Stimulated activated CD8-positive, alpha-beta memory T cell treated with anti-CD3 and anti-CD28 coated beads, Interleukin-2, amount 100 ng/mL, for 48 hours (primary cell): ENCODE data around the gene PRIMPOL.
"Not testable (repeated sequence)": the region's sequence is repeated elsewhere in the genome, so short reads cannot be mapped to it uniquely, and the experiment has no call there.

Source experiments
- DNase-seq, 2 donors: peaks; one replicate each; pipeline ENCODE4 v3.0.0-alpha.2; 2020; ENCODE audit warnings: low read depth in 2 of 2

Gene PRIMPOL, protein sequence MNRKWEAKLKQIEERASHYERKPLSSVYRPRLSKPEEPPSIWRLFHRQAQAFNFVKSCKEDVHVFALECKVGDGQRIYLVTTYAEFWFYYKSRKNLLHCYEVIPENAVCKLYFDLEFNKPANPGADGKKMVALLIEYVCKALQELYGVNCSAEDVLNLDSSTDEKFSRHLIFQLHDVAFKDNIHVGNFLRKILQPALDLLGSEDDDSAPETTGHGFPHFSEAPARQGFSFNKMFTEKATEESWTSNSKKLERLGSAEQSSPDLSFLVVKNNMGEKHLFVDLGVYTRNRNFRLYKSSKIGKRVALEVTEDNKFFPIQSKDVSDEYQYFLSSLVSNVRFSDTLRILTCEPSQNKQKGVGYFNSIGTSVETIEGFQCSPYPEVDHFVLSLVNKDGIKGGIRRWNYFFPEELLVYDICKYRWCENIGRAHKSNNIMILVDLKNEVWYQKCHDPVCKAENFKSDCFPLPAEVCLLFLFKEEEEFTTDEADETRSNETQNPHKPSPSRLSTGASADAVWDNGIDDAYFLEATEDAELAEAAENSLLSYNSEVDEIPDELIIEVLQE

DNA sequence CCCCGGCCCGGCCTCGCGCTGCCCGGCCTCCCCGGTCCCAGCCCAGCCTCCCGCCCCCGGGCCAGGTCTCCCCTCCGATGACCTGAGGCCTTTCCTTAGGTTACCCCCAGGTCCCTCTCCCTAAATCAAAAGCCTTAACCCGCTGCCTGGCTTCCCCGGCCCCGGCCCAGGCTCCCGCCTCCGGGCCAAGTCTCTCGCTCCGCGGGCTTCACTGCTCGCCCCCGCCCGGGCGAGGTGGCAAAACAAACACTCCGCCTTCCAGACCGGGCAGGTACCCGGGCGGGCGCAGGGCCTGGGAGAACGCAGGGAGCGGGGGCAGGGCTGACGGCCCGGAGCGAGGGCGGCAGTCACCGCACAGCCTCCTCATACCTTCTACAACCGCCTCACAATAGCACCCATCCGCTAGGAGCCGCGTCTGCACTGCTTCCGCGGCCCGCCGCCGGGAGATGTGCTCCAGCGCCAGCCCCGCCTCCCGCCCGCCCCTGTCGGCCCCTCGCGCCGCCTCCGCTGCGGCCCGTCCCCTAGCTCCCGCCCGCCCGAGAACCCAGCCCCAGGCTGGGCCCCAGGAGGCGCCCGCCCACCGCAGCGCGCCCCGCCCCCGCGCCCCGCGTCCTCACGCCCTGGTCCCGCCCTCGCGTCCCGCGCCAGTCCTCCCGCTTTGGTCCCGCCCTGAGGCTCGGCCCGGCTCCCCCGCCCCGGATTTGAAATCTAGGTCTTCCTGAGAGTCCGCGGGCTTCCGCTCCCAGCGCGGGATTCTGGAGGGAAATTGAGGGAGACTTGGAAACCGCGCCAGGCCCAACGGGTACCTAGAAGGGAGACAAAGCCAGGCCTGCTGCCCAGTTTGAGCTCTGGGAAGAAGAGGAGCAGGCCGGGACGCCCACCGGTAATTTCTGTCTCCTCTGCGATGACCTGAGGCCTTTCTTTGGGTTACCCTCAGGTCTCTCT, at the start of gene PRIMPOL, which contains the start of gene CASP3:
Gene PRIMPOL (plus strand): TSS at position 713 of the 945 bp plus-strand sequence. CDS start 7,403 bp downstream, outside the sequence.
Gene CASP3 (minus strand): TSS at position 422 of the 945 bp plus-strand sequence. CDS start 10,994 bp downstream, outside the sequence.
- peak; percentile 95 to 97 for DNase-seq

GRCh38 chr4:184600982-184601381, 48.6 kb upstream of the PRIMPOL start:
- DNase-seq: not testable (repeated sequence)

- not testable (repeated sequence) for DNase-seq
Measured at GRCh38 chr4:184602857-184603256, 46.7 kb upstream of the PRIMPOL start.

DNA sequence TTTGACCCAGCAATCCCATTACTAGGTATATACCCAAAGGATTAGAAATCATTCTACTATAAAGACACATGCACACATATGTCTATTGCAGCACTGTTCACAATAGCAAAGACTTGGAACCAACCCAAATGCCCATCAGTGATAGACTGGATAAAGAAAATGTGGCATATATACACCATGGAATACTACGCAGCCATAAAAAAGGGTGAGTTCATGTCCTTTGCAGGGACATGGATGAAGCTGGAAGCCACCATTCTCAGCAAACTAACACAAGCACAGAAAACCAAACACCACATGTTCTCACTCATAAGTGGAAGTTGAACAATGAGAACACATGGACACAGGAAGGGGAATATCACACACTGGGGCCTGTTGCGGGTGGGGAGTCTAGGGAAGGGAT, 42.1 kb upstream of the PRIMPOL start:
- not testable (repeated sequence) for DNase-seq

- no peak for DNase-seq
Measured at GRCh38 chr4:184612074-184612473, 37.5 kb upstream of the PRIMPOL start.

GRCh38 chr4:184613405-184613804, 36.1 kb upstream of the PRIMPOL start:
- no peak for DNase-seq

DNA sequence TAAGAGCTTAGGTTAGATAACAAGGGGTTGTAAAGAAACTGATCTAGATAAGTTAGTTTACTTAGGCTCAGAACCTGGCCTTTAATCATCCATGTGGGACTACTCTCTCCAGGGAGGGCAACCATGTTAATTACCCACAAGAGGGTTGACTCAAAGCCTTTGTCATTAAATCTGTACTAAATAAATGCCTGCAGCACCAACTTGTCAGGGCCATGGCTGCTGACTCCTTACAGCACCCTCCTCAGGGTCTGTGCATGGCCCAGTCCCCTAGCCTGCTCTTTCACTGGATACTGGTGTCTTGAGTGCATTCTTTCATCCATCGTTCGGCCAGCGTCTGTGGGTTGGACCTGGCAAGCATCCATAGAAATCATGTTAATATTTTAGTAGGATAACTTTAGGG, 35.0 kb upstream of the PRIMPOL start:
- DNase-seq: no peak

DNA sequence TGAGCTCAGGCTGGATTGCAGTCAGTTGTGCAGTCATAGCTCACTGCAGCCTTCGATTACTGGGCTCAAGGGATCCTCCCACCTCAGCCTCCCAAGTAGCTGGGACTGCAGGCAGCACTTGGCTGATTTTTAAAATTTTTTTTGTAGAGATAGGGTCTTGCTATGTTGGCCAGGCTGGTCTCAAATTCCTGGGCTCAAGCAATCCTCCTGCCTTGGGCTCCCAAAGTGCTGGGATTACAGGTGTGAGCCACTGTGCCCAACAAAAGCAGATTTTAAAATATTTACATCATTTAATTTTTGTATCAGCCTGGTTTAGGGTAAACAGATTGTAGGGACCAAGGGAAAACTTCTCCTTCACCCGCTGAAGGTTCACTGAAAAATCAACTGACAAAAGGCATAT, 33.4 kb upstream of the PRIMPOL start:
- not testable (repeated sequence) for DNase-seq

- DNase-seq: no peak
Measured at GRCh38 chr4:184616633-184617551, 32.6 kb upstream of the PRIMPOL start.

DNA sequence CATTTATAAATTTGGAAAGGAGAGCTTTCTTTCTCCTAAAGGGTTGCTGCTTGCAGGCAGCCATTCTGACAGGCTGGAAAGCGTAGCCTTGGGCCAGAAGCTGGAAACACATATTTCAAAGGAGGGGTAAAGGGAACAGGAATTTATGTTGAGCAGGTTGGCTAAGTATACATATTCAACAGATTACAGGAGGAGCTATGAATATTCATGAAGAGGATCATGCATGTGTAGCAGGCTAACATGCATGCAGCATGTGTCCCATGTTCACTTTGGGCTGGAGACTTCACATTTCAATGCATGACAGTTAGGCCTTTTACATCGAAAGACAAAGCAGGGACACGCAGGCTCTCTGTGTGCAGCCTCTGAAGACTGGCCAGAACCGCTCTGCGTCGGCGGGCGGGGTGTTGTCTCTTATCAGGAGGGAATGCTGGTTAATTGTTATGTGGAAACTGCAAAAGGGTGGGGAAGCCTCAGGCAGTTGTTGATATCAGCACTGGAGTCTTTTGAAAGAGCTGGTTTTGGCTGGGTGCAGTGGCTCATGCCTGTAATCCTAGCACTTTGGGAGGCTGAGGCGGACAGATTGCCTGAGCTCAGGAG, 31.8 kb upstream of the PRIMPOL start:
- no peak for DNase-seq

DNA sequence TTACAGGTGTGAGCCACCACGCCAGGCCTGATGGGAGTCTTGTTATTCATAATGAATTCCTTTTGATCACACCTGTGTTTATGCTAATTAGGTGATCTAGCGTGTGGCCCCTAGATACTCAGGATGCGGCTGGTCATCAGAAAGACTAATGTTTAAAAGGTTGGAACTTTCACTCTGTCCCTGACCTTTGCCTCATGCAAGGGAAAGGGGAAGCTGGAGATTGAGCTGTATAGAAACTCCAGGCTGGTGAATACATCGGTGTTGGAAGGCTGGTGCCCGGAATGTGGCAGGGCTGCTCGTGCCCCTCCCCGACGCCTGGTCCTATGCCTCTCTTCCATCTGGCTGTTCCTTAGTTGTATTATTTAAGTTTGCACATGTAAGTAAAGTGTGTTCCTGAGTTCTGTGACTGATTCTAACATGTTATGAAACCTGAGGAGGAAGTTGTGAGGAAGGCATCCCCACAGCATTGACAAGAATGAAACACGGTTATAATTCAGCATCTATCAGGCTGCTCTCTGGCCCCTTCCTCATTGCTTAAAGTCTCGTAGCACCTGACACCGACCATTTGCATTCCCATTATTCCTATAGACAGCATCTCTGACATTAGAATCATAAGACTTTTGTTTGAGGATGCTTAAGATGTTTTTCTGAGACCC, 29.2 kb upstream of the PRIMPOL start:
- no peak for DNase-seq

GRCh38 chr4:184621518-184621917, 28.0 kb upstream of the PRIMPOL start:
- no peak for DNase-seq

- not testable (repeated sequence) for DNase-seq
Measured at GRCh38 chr4:184624504-184624903, 25.0 kb upstream of the PRIMPOL start.

- DNase-seq: no peak
Measured at GRCh38 chr4:184624972-184625554, 24.5 kb upstream of the PRIMPOL start.

GRCh38 chr4:184625783-184626596, 23.5 kb upstream of the PRIMPOL start:
- not testable (repeated sequence) for DNase-seq

GRCh38 chr4:184628103-184628502, 21.4 kb upstream of the PRIMPOL start:
- DNase-seq: no peak

DNA sequence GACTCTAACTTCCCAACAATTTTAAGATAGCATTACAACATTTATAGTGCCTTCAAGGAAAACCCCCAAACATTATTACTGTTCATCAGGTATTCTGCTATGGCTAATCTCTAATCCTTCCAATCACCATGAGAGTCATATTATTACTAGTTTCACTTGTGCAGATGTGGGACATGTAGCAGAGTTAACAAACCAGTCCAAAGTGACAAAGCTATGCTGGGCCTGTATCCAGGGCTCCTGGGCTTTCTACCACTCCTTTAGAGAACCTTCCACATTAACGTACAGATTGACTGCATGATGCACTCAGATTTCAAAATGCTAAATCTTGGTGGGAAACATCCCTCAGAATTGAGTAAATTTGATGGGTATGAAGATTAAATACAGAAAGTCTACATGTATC, 16.7 kb upstream of the PRIMPOL start:
- DNase-seq: no peak

DNA sequence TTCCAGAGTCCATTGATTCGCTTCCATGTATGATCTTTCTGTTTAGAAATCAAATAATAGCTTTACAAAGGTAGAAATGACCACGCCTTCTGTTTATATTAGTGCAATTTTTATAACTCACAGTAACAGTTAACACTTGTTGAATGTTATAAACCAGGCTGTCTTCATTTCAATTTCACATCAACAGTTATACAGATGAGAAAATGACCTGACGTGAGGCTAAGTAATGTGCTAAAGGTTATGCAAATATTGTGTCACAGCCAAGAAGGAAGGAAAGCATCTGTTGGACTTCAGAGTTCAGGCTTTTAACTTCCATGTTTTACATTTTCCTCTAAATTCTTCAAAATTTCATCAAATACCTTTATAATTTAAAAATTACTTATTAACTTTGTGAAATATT, 14.2 kb upstream of the PRIMPOL start:
- DNase-seq: no peak

- DNase-seq: no peak
Measured at GRCh38 chr4:184636144-184636543, 13.4 kb upstream of the PRIMPOL start.
